RWPE1 (cell line): Measurements from ENCODE around the gene APCDD1.

ENCODE experiments used
- CTCF ChIA-PET: fragments of 350-600 bp; sonication (Branson Sonifier 250); formaldehyde crosslinking; extraction: SDS; loops from one replicate; lab custom pipeline; 2021; lab: Yijun Ruan, JAX
- POLR2A ChIA-PET: fragments of 400-600 bp; formaldehyde crosslinking; extraction: SDS; loops from one replicate; lab custom pipeline; 2020; ENCODE audit warnings: antibody characterized with exemption; ENCODE audit not compliant: low non-redundant PET; lab: Yijun Ruan, JAX
- DNase-seq: peaks from one replicate; pipeline ENCODE4 v3.0.0; 2012; ENCODE audit warnings: low spot score
- H3K27ac ChIP-seq: fragments of 450-650 bp; 2 replicates; pipeline ENCODE4 v1.5.1; 2017
- TF ChIP-seq, protein P1 (sequence below): fragments of 450-650 bp; conservative IDR thresholded peaks from 2 replicates; pipeline ENCODE4 v1.5.1; 2017; ENCODE audit warnings: low read depth, mild to moderate bottlenecking

APCDD1 gene

DNA sequence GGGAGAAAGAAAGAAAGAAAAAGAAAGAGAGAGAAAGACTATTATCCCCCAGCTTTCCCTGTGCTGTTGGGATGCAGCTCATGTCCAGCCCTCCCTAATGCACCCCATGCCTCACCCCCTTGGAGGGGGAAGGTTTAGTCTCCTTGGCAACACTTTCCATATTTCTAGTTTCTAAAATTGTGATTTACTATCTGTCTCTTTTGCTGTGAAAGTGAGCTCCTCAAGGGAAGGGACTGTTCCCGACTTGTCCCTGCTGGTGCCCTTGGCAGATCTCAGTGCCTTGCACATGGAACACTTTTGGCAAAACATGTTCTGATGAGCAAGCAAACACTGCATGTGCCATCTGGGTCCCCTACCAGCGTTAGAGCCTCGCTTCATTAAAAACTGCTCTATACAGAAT lies 59.6 kb downstream of the APCDD1 start:
- TF ChIP-seq, protein P1, sequence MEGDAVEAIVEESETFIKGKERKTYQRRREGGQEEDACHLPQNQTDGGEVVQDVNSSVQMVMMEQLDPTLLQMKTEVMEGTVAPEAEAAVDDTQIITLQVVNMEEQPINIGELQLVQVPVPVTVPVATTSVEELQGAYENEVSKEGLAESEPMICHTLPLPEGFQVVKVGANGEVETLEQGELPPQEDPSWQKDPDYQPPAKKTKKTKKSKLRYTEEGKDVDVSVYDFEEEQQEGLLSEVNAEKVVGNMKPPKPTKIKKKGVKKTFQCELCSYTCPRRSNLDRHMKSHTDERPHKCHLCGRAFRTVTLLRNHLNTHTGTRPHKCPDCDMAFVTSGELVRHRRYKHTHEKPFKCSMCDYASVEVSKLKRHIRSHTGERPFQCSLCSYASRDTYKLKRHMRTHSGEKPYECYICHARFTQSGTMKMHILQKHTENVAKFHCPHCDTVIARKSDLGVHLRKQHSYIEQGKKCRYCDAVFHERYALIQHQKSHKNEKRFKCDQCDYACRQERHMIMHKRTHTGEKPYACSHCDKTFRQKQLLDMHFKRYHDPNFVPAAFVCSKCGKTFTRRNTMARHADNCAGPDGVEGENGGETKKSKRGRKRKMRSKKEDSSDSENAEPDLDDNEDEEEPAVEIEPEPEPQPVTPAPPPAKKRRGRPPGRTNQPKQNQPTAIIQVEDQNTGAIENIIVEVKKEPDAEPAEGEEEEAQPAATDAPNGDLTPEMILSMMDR, result no peak
- POLR2A ChIA-PET, result no interaction called here
- no peak for DNase-seq
- no peak overlapping the region for H3K27ac ChIP-seq
- CTCF ChIA-PET, result interaction anchor here (0.6 to 0.9 kb wide), 2 partner anchors 16 to 497 kb away, joined by 3 to 8 read pairs; no protein-coding TSS in a partner anchor

DNA sequence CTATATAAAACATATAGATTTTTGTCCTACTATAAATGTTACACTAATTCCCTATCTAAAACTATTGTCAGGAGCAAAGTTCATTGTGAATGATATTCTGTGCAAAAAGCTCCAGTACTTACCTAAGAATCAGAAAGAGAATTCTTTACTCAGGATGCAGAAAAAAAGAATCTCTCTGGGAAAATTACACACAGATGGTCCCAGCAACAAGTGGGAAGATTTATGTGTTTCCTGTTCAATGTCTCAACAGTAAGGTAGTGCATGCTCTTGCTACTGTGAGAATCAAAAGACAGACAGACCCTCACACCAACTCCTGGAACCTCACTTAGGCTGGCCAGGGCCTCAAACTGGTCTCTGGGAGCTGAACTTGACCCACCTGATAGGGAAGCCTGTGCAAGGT lies 60.2 kb downstream of the APCDD1 start:
- TF ChIP-seq, protein P1, result no peak
- CTCF ChIA-PET, result interaction anchor here (0.9 kb wide), 1 partner anchor 143 kb away, joined by 3 read pairs; no protein-coding TSS in a partner anchor
- DNase-seq, result no peak
- H3K27ac ChIP-seq, result no peak overlapping the region
- POLR2A ChIA-PET, result no interaction called here

DNA sequence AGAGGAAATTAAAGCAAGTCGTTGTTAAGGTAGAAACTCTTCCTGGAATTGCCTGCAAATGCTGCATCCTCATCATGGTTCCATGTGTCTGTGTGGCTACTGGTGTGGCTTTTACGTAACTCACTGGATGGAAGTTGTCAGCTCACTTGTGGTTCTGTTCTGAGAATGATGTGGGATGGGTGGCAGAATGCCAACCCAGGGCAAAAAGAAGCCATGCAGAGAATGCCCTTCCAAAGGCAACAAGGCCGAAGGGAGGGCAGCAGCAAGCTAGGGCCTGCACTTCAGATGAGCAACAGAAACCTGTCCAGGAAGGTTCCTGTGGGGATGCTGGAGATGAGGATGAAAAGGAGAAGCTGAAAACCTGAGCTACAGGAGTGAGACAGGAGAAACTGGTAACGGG lies 61.0 kb downstream of the APCDD1 start:
- CTCF ChIA-PET, result interaction anchor here (0.8 to 0.9 kb wide), 2 partner anchors 144 to 185 kb away, joined by 3 to 5 read pairs; no protein-coding TSS in a partner anchor
- no peak overlapping the region for H3K27ac ChIP-seq
- POLR2A ChIA-PET, result no interaction called here
- no peak for DNase-seq
- TF ChIP-seq, protein P1, result no peak

DNA sequence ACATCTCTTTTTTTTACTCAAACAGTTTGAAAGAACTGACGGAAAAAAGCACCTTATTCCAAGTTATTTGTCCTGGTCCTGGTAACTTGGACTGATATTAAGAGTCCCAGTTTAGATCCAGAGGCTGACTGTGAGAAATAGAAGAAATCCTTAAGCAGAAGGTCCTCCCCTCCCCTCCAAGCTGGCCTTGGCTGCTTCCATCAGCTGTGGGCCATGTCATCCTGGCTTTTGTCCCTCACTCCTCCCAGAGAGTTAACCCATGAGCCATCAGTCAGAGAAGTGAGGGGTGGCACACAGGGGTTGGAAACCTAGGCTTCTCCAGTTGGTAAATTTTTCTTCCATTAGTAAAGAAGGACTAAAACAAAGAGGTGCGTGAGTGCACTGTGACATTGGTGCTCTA lies 61.6 kb downstream of the APCDD1 start:
- ChIA-PET POLR2A (no interaction called here), CTCF (interaction anchor here (0.8 kb wide), 1 partner anchor 186 kb away, joined by 5 read pairs; no protein-coding TSS in a partner anchor)
- no peak overlapping the region for H3K27ac ChIP-seq
- DNase-seq, result no peak
- TF ChIP-seq, protein P1, result no peak

DNA sequence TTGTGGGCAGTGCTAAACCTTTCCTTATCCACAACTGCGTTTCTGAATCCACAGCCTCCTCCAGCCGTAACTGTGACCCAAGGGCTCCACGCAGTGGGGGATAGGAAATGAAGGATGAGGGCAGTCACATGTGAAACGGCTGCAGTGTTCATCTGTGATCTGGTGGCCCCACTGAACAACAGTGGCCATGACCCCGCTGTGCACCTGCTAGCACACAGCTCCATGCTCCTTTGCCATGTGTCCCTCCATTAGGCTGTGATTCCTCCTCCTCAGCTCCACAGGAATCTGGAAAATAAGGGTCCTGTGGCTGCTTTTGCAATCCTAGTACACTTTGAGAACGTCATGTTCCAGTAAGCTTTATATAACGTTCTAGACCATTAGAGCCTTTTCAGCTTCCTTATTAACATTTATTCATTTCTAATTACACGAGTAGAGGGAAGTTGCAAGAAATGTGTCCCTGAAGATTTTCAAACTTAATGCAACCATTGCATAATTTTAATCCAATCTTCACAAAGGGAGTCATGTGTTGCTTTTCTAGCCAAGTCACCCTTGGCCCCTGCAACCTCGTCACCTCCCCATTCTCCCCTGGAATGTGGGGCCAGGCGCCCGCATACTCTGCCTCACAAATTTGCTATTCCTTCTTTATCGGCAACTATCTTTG lies 64.3 kb downstream of the APCDD1 start:
- POLR2A ChIA-PET, result no interaction called here
- no peak for DNase-seq
- no peak overlapping the region for H3K27ac ChIP-seq
- TF ChIP-seq, protein P1, result no peak
- CTCF ChIA-PET, result interaction anchor here (0.6 to 4.0 kb wide), 4 partner anchors 109 to 956 kb away, joined by 3 to 31 read pairs (median 5); no protein-coding TSS in a partner anchor

DNA sequence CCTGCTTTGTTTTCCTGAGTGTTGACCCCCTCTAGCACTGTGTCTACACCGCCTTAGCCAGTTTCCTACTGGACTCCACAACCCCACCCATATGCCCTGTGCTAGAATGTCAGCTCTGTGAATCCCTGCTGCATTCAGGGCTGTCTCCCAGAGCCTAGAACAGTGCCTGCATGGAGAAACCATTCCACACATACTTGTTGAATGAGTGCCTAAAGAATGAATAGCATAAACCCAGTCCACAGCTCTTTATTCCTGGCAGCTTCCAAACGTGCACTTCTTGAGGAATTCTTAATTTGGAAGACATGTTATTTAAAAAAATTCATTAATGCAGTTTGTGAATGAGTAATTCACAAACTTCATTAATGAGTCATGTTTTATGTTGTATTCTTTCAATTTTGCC lies 64.9 kb downstream of the APCDD1 start:
- ChIA-PET POLR2A (no interaction called here), CTCF (interaction anchor here (0.6 to 4.0 kb wide), 8 partner anchors 8 to 956 kb away, joined by 3 to 31 read pairs (median 3); no protein-coding TSS in a partner anchor)
- TF ChIP-seq, protein P1, result no peak
- DNase-seq, result no peak
- no peak overlapping the region for H3K27ac ChIP-seq
